Brain microvascular endothelial cell (primary cell): Measurements from ENCODE around the gene ICE2.

Experiments used
- DNase-seq: peaks from one replicate; pipeline ENCODE4 v3.0.0-alpha.2; 2020
- H3K27ac ChIP-seq: fragments of 250-450 bp; sonication (Bioruptor Pico); 2 replicates; pipeline ENCODE4 v1.5.1; 2020; ENCODE audit warnings: mild to moderate bottlenecking, moderate library complexity
- H3K27me3 ChIP-seq: fragments of 250-450 bp; sonication (Bioruptor Pico); replicated peaks from 2 replicates; pipeline ENCODE4 v1.5.1; 2020; ENCODE audit warnings: mild to moderate bottlenecking
- H3K36me3 ChIP-seq: fragments of 250-450 bp; sonication (Bioruptor Pico); replicated peaks from 2 replicates; pipeline ENCODE4 v1.5.1; 2020; ENCODE audit warnings: mild to moderate bottlenecking
- H3K4me3 ChIP-seq: 2 replicates; pipeline ENCODE4 v1.5.1; 2011; ENCODE audit warnings: low read depth, mild to moderate bottlenecking, control low read depth, low read length, moderate library complexity
- CTCF ChIP-seq: IDR thresholded peaks from 2 replicates; pipeline ENCODE4 v1.5.1; 2011; ENCODE audit warnings: low read depth, mild to moderate bottlenecking, moderate library complexity, low read length, control low read depth, inconsistent platforms; ENCODE audit errors: missing control alignments
- in situ Hi-C: cut with HindIII; loops from 2 replicates; pipeline ENCODE4 v1.10.0; 2017; ENCODE audit warnings: low sequenced_read_pairs, low pct_ligation_motif_present

ICE2 gene

GRCh38 chr15:60396560-60396957 is 82.4 kb downstream of the ICE2 start:
- in situ Hi-C loops, result no loop called here
- Histone ChIP-seq H3K36me3 (peaks cover 52% of the 10 kb centered on the region), H3K4me3 (peak overlapping the region; percentile 71), H3K27ac (peak overlapping the region; percentile 99), H3K27me3 (no peaks in the 10 kb centered on the region)
- DNase-seq, result no peak
- TF ChIP-seq CTCF, result no peak

- Histone ChIP-seq H3K27me3 (no peaks in the 10 kb centered on the region), H3K27ac (peak overlapping the region; percentile 99), H3K4me3 (peak overlapping the region; percentile 71), H3K36me3 (peaks cover 54% of the 10 kb centered on the region)
- no peak for TF ChIP-seq CTCF
- no peak for DNase-seq
- in situ Hi-C loops, result no loop called here
These were observed 82.8 kb downstream of the ICE2 start for GRCh38 chr15:60396100-60396499.

- DNase-seq, result no peak
- in situ Hi-C loops, result no loop called here
- H3K4me3 ChIP-seq, result peak overlapping the region; percentile 71
These were observed 83.5 kb downstream of the ICE2 start for GRCh38 chr15:60395276-60396011.

GRCh38 chr15:60394689-60395097 is 84.2 kb downstream of the ICE2 start:
- Histone ChIP-seq H3K4me3 (peak overlapping the region; percentile 71), H3K27ac (peak overlapping the region; percentile 99), H3K36me3 (peaks cover 65% of the 10 kb centered on the region), H3K27me3 (no peaks in the 10 kb centered on the region)
- DNase-seq, result no peak
- TF ChIP-seq CTCF, result no peak
- in situ Hi-C loops, result no loop called here

More at GRCh38 chr15:60395276-60396011, 83.5 kb downstream of the ICE2 start:
- peaks cover 60% of the 10 kb centered on the region for H3K36me3 ChIP-seq
- H3K27me3 ChIP-seq, result no peaks in the 10 kb centered on the region
- H3K27ac ChIP-seq, result peak overlapping the region; percentile 99
- no peak for TF ChIP-seq CTCF

- Histone ChIP-seq H3K27ac (peak overlapping the region; percentile 99), H3K27me3 (no peaks in the 10 kb centered on the region), H3K4me3 (peak overlapping the region; percentile 71), H3K36me3 (peaks cover 74% of the 10 kb centered on the region)
- DNase-seq, result peak; percentile 96
- TF ChIP-seq CTCF, result no peak
- in situ Hi-C loops, result no loop called here
These were observed 85.8 kb downstream of the ICE2 start for GRCh38 chr15:60392986-60393790.
